ENCODE measurements around the gene PGA4.
"Not testable (repeated sequence)": the region's sequence is repeated elsewhere in the genome, so short reads cannot be mapped to it uniquely, and the experiment has no call there.

Gene PGA4

DNA sequence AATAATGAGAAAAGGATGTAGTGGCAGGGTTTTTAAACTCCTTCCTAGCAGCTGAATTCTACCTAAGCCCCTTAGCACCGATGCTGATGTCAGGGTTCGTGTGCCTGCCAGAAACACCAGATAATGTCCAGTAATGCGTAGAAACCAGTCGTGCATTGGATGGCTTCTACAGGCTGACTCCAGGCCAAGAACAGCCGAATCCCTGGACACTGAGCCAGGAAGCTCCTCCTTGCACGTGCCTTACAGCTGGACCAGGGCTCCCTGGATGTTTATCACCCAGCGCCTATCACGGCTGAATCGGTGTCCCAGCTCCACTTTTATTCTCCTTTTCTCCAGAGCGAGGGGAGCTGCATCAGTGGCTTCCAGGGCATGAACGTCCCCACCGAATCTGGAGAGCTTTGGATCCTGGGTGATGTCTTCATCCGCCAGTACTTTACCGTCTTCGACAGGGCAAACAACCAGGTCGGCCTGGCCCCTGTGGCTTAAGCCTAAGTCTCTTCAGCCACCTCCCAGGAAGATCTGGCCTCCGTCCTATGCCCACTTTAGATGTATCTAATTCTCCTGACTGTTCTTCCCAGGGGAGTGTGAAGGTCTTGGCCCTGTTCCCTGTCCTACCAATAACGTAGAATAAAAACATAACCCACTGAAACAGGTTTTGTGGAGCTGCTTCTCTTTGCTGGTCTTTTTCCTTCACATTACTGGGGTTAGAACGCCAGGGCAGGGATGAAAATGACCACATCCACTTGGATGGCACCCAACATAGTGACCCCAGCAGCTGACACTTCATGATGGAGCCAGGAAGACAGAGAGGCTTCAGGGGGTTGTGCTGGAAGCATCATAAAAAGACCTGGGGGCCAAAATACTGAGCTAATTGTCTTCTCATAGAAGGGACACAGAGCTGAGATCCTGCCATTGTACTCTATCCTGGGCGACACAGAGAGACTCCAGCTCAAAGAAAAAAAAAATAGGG is 28.9 kb downstream of the PGA4 start:
- peak; percentile 8 for DNase-seq (ENCODE audit: low read depth)

- not testable (repeated sequence) for DNase-seq (ENCODE audit: low read depth)
Measured at GRCh38 chr11:61252332-61252731, 30.2 kb downstream of the PGA4 start.

DNA sequence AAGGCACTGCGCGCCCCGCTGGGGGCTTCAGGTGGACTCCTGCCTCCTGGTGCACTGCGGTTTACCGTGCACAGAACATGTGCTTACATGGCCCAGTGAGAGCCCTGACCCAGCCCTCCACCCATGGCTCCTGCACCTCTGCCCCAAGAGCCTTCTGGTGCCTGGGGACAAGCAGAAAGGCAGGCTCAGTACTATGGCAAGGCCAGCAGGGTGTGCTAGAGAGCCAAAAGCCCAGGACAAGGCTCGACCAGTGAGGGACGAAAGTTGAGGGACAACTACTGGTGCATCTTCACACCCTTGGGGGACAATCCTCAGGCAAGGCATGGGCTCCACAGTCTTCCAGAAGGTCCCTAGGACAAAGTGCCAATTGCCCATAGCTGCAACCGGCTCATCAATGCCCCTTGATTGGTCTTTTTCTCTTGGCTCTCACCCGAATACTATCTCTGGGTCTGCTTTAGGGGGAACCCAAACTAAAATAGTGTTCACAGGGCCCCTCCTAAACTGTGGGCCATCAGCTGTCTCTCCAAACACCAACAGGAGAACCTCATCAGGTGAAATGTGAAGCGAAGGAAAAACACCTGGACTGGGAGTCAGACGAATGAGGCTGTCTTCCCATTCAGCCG is 32.4 kb downstream of the PGA4 start:
- peak; percentile 72 for DNase-seq (ENCODE audit: low read depth)

DNA sequence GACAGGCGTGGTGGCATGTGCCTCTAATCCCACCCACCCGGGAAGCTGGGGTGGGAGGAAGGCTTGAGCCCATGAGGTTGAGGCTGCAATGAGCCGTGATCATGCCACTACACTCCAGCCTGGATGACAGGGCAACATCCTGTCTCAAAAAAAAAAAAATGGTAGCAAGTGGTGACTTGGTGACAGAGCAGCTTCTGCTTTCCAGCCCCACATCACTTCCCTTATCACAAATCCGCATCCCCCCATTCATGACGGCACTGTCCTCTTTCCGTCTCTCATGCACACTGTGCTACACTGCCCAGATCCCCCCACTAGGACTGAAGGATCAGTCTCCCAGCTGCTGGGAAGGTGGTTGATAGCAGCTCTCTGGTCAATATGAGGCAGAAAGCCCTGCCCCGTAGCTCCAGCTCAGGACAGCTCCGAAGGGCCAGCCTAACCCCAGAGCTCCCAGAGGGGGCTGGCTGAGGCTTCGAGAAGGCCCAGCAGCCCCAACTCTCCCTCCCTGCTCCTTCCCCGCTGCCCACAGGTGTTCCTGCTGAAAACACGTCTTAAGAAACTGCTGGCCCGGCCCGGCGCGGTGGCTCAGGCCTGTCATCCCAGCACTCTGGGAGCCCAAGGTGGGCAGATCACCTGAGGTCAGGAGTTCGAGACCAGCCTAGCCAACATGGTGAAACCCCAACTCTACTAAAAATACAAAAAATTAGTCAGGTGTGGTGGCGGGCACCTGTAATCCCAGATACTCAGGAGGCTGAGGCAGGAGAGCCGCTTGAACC is 34.7 kb downstream of the PGA4 start:
- DNase-seq (ENCODE audit: low read depth), result no peak

DNA sequence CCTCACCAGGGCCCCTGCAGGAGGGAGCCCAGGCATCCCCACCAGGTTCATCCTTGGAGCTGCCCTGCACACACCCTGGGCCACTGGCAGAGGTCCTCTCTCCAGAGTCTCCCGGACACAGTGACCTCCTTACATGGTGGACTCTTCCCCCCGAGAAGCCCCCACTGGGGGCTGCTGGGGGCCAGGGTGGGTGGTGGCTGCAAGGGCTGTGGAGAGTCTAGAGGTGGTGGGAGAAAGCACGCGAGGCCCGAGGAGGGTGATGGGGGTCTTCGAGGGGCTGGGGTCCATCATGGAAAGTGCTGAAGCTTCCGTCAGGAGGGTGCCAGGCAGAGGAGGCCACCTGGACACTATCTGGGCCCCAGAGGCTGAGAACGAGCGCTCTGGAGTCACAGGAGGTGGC is 36.4 kb downstream of the PGA4 start:
- DNase-seq (ENCODE audit: low read depth), result no peak

GRCh38 chr11:61259363-61259762 is 37.2 kb downstream of the PGA4 start:
- no peak for DNase-seq (ENCODE audit: low read depth)

DNA sequence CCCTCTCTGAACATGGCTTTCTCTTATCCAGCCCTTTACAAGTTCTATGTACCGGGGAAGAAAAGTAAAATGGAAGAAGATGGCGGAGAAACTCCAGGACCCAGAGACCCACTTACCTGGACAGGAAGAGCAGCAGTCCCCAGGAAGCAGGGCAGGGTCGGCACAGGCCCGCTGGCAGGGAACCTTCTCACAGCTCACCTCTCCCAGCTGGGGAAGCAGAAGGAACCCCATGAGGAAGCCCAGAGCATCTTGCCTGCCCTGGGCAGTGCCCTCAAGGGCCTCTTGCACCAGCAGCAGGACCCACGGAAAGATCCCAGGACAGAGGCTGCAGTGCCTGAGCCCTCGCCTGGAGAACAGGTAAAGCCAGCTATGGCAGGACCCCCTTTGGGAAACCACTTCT is 42.2 kb downstream of the PGA4 start:
- DNase-seq (ENCODE audit: low read depth), result no peak

DNA sequence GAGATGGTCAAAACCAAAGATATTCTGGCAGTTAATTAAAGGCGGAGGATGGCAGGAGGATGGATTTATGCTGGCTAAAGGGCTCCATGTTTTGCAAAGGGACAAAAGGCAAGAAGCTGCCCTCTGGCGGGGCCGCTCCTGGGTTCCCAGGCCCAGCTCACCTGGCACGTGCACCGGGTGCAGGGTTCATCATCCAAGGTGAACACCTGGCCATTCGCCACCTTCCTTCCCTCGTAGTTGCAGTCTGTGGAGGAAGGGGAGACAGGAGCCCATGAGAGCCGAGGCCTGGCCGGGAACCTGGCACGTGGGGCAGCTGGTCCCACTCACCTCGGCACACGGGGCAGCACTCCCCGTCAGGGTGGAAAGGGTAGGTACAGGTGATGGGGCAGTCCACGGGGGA is 42.6 kb downstream of the PGA4 start:
- DNase-seq (ENCODE audit: low read depth), result no peak

GRCh38 chr11:61265357-61265756 is 43.2 kb downstream of the PGA4 start:
- no peak for DNase-seq (ENCODE audit: low read depth)

GRCh38 chr11:61266602-61267001 is 44.5 kb downstream of the PGA4 start:
- DNase-seq (ENCODE audit: low read depth), result peak; percentile 18

DNA sequence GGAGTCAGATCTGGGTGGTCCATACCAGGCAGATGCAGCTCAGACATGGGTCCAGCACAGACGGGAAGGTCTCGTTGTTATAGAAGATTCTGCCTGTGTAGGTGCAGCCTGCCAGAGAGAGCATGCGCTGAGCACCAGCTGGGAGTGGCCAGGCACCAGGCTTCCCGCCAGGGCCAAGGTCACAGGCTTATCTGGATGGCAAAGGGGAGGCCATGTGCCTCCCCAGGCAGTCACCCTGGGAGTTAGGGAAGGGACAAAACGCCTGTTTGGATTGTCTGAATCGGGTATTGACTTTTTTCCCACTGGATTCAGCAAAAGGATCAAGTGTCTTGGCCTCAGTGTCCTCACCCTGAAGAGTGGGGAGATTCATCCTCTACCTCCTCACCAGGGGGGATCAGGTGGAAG is 45.3 kb downstream of the PGA4 start:
- no peak for DNase-seq (ENCODE audit: low read depth)

- no peak for DNase-seq (ENCODE audit: low read depth)
Measured at GRCh38 chr11:61268588-61269250, 46.6 kb downstream of the PGA4 start.

- DNase-seq (ENCODE audit: low read depth), result peak; percentile 19
Measured at GRCh38 chr11:61270354-61271076, 48.4 kb downstream of the PGA4 start.

- DNase-seq (ENCODE audit: low read depth), result no peak
Measured at GRCh38 chr11:61272731-61273130, 50.6 kb downstream of the PGA4 start.

DNA sequence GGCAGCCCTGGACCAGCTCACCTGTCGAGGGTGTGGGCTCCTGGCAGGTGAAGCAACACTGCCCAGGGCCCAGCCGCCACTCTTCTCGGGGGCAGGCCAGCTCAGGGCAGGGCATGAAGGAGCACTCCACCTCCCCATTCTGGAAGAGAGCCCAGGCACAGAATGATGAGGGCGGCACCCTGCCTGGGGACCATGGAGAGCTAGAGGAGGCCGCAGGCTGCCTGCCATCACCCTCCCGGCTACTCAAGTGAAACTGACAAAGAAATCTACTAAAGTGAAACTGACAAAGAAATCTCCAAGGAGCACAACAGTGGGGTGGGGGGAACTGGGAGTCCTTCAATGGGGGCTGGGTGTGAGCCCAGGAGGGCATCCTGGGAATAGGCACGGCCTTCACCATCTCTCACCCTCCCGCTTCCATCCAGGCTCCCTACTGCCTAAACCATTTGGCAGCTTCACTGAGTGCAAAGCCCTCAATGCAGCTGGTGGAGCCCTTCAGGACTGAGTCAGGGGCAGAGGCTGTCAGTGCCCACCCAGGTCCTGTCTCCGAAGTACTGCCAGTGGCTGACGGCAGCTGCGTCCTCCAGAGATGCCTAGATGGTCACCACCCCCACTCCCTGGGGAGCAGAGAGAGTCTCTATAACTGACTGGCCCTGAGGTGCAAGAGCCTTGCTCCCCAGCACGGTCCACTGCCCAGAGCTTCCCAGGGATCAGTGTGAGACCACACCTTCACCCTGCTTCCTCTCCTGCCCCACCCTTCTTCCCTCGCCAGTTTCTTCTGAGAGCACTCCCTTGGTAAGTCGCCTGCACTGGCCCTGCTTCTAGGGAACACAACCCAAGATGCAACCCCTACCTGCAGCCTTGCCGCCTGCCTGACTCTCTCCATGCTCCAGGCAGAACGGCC is 51.3 kb downstream of the PGA4 start:
- no peak for DNase-seq (ENCODE audit: low read depth)

- DNase-seq (ENCODE audit: low read depth), result no peak
Measured at GRCh38 chr11:61274084-61274483, 51.9 kb downstream of the PGA4 start.

- no peak for DNase-seq (ENCODE audit: low read depth)
Measured at GRCh38 chr11:61275191-61275590, 53.0 kb downstream of the PGA4 start.

DNA sequence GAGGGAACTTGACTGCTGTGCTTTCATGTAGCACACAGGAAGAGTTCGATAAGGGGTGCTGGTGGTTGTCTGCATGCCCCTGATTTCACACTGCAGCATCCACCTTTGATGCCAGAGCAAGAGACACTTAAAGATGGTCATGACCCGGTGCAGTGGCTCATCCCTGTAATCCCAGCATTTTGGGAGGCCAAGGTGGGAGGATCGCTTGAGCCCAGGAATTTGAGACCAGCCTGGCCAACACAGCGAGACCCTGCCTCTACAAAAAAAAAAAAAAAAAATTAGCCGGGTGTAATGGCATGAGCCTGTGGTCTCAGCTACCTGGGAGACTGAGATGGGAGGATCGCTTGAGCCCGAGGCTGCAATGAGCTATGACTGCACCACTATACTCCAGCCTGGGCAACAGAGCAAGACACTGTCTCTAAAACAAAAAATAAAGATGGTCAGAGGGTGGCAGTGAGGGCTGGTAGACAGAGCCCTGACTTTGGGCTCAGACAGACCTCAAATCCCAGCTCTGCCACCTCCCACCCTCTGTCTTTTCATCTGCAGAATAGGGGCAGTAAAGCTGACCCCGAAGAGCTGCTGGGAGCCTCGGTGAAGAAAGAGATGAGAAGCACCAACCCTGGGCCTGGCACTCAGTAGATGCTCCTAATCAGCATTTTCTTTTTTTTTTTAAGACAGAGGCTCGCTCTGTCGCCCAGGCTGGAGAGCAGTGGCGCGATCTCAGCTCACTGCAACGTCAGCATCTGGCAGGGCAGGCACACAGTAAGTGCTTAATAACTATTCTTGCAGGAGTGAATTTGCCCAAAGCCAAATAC is 55.2 kb downstream of the PGA4 start:
- no peak for DNase-seq (ENCODE audit: low read depth)

DNA sequence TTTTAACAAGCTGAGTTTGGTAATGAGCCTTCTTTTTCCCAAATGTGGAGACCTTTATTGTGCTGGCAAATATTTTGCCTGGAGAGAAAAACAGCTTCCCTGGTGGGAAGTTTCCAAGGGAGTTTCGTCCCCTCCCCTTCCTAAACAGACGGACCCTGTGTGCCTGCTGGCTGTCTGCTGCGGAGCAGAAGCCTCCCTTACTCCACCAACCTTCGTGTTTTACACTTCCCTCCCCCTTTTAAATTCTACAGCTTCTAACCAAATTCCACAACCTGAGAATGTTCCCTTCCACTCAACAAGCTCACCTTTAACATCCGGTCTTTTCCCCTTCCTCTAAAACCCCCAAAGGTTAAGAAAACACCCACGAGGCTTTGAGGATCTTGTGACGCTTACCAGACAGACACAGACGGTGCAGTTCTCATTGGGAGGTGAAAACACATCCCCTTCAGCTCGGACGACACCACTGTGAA is 55.9 kb downstream of the PGA4 start:
- DNase-seq (ENCODE audit: low read depth), result no peak

Data from EH (cell line).